Liver (tissue), 9 donors: Measurements from ENCODE around the gene ZBTB2. TPM values are rescaled to one million over a fixed set of nuclear protein-coding genes. Genes with fewer than 3 reads are reported as not detected.

Experiments
- DNase-seq: peaks from one replicate; pipeline ENCODE4 v3.0.0-alpha.2; 2017; ENCODE audit warnings: low spot score
- H3K27ac ChIP-seq, 2 donors: one replicate each; pipeline ENCODE4 v1.7.0; 2013; ENCODE audit warnings: inconsistent platforms in 2 of 2, low read length in 2 of 2, control low read depth in 1 of 2, low read depth in 1 of 2, mild to moderate bottlenecking in 1 of 2
- H3K27me3 ChIP-seq, 4 donors: one replicate each; pipeline versions ENCODE4 v1.6.1 to v1.7.0; 2013; ENCODE audit warnings: low read length in 3 of 4, inconsistent platforms in 1 of 4, mild to moderate bottlenecking in 1 of 4, moderate library complexity in 1 of 4; ENCODE audit not compliant: control insufficient read depth in 4 of 4, insufficient read depth in 4 of 4
- H3K36me3 ChIP-seq, 4 donors: one replicate each; pipeline versions ENCODE4 v1.6.1 to v1.7.0; 2013; ENCODE audit warnings: low read length in 3 of 4, mild to moderate bottlenecking in 3 of 4, low read depth in 1 of 4, moderate library complexity in 1 of 4; ENCODE audit not compliant: control insufficient read depth in 4 of 4, insufficient read depth in 3 of 4
- H3K4me1 ChIP-seq, 4 donors: one replicate each; pipeline versions ENCODE4 v1.6.1 to v1.7.0; 2013; ENCODE audit warnings: low read length in 3 of 4, mild to moderate bottlenecking in 3 of 4, moderate library complexity in 1 of 4; ENCODE audit not compliant: control insufficient read depth in 4 of 4, insufficient read depth in 4 of 4
- H3K4me3 ChIP-seq, 3 donors: one replicate each; pipeline versions ENCODE4 v1.6.1 to v1.7.0; 2013; ENCODE audit warnings: low read length in 3 of 3, control low read depth in 1 of 3, low read depth in 1 of 3, mild to moderate bottlenecking in 1 of 3
- H3K9ac ChIP-seq, 2 donors: one replicate each; pipeline ENCODE4 v1.7.0; 2013; ENCODE audit warnings: low read length in 2 of 2, mild to moderate bottlenecking in 2 of 2, moderate library complexity in 2 of 2, control low read depth in 1 of 2, low read depth in 1 of 2
- H3K9me3 ChIP-seq, 4 donors: one replicate each; pipeline versions ENCODE4 v1.6.1 to v1.7.0; 2013; ENCODE audit warnings: low read length in 3 of 4; ENCODE audit not compliant: control insufficient read depth in 4 of 4
- CTCF ChIP-seq: fragments of 150-350 bp; IDR thresholded peaks from 2 replicates; pipeline ENCODE4 v1.5.1; 2017; ENCODE audit warnings: improper control_type of control experiment, low read depth, low read length; ENCODE audit not compliant: missing input control
- EGR1 ChIP-seq, 2 donors: IDR thresholded peaks; 2 replicates each; pipeline ENCODE4 v1.6.1; 2016 to 2018; ENCODE audit warnings: antibody characterized with exemption in 2 of 2, low read depth in 2 of 2
- FOXA1 ChIP-seq: IDR thresholded peaks from 2 replicates; pipeline ENCODE4 v1.6.1; 2016; ENCODE audit warnings: antibody characterized with exemption
- FOXA2 ChIP-seq: IDR thresholded peaks from 2 replicates; pipeline ENCODE4 v1.6.1; 2016; ENCODE audit warnings: antibody characterized with exemption
- HNF4A ChIP-seq, 2 donors: conservative IDR thresholded peaks; 2 replicates each; pipeline ENCODE4 v1.6.1; 2016; ENCODE audit warnings: antibody characterized with exemption in 2 of 2, mild to moderate bottlenecking in 2 of 2
- HNF4G ChIP-seq: IDR thresholded peaks from 2 replicates; pipeline ENCODE4 v1.6.1; 2016; ENCODE audit warnings: antibody characterized with exemption
- MAX ChIP-seq: IDR thresholded peaks from 2 replicates; pipeline ENCODE4 v1.6.1; 2016; ENCODE audit warnings: antibody characterized with exemption
- REST ChIP-seq: IDR thresholded peaks from 2 replicates; pipeline ENCODE4 v1.6.1; 2016; ENCODE audit warnings: antibody characterized with exemption, mild to moderate bottlenecking
- RXRA ChIP-seq, 2 donors: IDR thresholded peaks; 2 replicates each; pipeline ENCODE4 v1.6.1; 2017 to 2018; ENCODE audit warnings: antibody characterized with exemption in 2 of 2, mild to moderate bottlenecking in 1 of 2
- SP1 ChIP-seq: IDR thresholded peaks from 2 replicates; pipeline ENCODE4 v1.6.1; 2018; ENCODE audit warnings: antibody characterized with exemption, mild to moderate bottlenecking
- TAF1 ChIP-seq: conservative IDR thresholded peaks from 2 replicates; pipeline ENCODE4 v1.6.1; 2016; ENCODE audit warnings: antibody characterized with exemption, mild to moderate bottlenecking
- YY1 ChIP-seq: IDR thresholded peaks from 2 replicates; pipeline ENCODE4 v1.6.1; 2016; ENCODE audit warnings: antibody characterized with exemption, mild to moderate bottlenecking
- ZBTB33 ChIP-seq: IDR thresholded peaks from 2 replicates; pipeline ENCODE4 v1.6.1; 2016; ENCODE audit warnings: antibody characterized with exemption
- WGBS: extraction: QIAGEN DNeasy Blood & Tissue Kit; methylation state at CpG from one replicate; pipeline ENCODE4 v1.1.7; 2013; 5-methylcytosine and 5-hydroxymethylcytosine counted together
- polyA plus RNA-seq, 2 donors: library from polyadenylated mRNA; stranded (reverse) in 1 of 2; unstranded in 1 of 2; fragments of 200-250 nt in 1 of 2; fragments of >200 nt in 1 of 2; fragmentation: Nextera tagmentation in 1 of 2; extraction: Ambion mirVana in 1 of 2; gene quantifications; one replicate each; pipeline versions ENCODE4 v1.2.1 to v1.2.3, GENCODE V29; 2013 to 2015
- total RNA-seq, 2 donors: library from RNA; depleted of rRNA; stranded (reverse); fragments of >200 nt; gene quantifications; one replicate each; pipeline ENCODE4 v1.2.3, GENCODE V29; 2014
- donor health status: healthy.
- donor health status: healthy.
- donor health status: healthy.
- donor health status: healthy.
- donor health status: healthy.

ZBTB2 gene
- total and polyA plus RNA-seq, 4 donors, result 2.5 to 4.2 (median 3.0) TPM

GRCh38 chr6:151425561-151425960 lies 34.2 kb upstream of the ZBTB2 start:
- DNase-seq, result no peak
- no peak for TF ChIP-seq FOXA1
- TF ChIP-seq HNF4A (conservative IDR thresholded peaks at IDR 0.05), result no peak
- TF ChIP-seq SP1, result no peak
- no peak for TF ChIP-seq EGR1 (IDR thresholded peaks at IDR 0.05; ENCODE audit: low read depth in 2 of 2)
- TF ChIP-seq REST, result no peak
- Histone ChIP-seq H3K9me3 (no peaks in the 10 kb centered on the region), H3K9ac (no peak overlapping the region), H3K27ac (no peak overlapping the region), H3K4me3 (no peak overlapping the region), H3K36me3 (peaks cover 8 to 50% (median 46%) of the 10 kb centered on the region in 4 donors), H3K4me1 (no peaks in the 10 kb centered on the region), H3K27me3 (no peaks in the 10 kb centered on the region)
- 95% methylated on average over 4 of the region's 4 CpGs for WGBS

- peaks cover 5 to 41% (median 39%) of the 10 kb centered on the region in 4 donors for H3K36me3 ChIP-seq
- no peak overlapping the region for H3K9ac ChIP-seq
- 80% methylated on average over 4 of the region's 4 CpGs for WGBS
- H3K27me3 ChIP-seq, result no peaks in the 10 kb centered on the region
- TF ChIP-seq RXRA (IDR thresholded peaks at IDR 0.05), result no peak
- no peak overlapping the region for H3K4me3 ChIP-seq
- no peaks in the 10 kb centered on the region for H3K9me3 ChIP-seq
- no peaks in the 10 kb centered on the region for H3K4me1 ChIP-seq
- H3K27ac ChIP-seq, result no peak overlapping the region
- DNase-seq, result no peak
These were observed 31.6 kb upstream of the ZBTB2 start for GRCh38 chr6:151422981-151423380.

GRCh38 chr6:151417477-151417876 lies 26.1 kb upstream of the ZBTB2 start:
- Histone ChIP-seq H3K27me3 (no peaks in the 10 kb centered on the region), H3K27ac (no peak overlapping the region), H3K4me1 (no peaks in the 10 kb centered on the region), H3K9me3 (no peaks in the 10 kb centered on the region), H3K36me3 (peaks cover 4 to 52% (median 35%) of the 10 kb centered on the region in 4 donors), H3K9ac (no peak overlapping the region), H3K4me3 (no peak overlapping the region)
- 98% methylated on average over 1 of the region's 1 CpG for WGBS
- no peak for TF ChIP-seq FOXA2
- no peak for TF ChIP-seq SP1
- TF ChIP-seq TAF1, result no peak
- no peak for TF ChIP-seq EGR1 (IDR thresholded peaks at IDR 0.05; ENCODE audit: low read depth in 2 of 2)
- no peak for TF ChIP-seq MAX
- TF ChIP-seq HNF4G, result no peak
- no peak for TF ChIP-seq ZBTB33
- TF ChIP-seq RXRA (IDR thresholded peaks at IDR 0.05), result no peak
- TF ChIP-seq YY1, result no peak
- no peak for TF ChIP-seq CTCF
- DNase-seq, result no peak
